Suprapubic skin (tissue), 4 donors: ENCODE results near the gene STAC3.

ENCODE experiments used
- EP300 ChIP-seq: sonication (generic); formaldehyde crosslinking; IDR thresholded peaks from one replicate; pipeline ENCODE4 v1.6.1; 2017; ENCODE audit warnings: antibody characterized with exemption
- POLR2A ChIP-seq, 2 donors: fragments of 450-650 bp; IDR thresholded peaks; one replicate each; pipeline ENCODE4 v1.6.1; 2017; ENCODE audit warnings: antibody characterized with exemption in 2 of 2, mild to moderate bottlenecking in 2 of 2, moderate library complexity in 2 of 2
- POLR2AphosphoS5 ChIP-seq, 3 donors: sonication (generic); formaldehyde crosslinking; IDR thresholded peaks; one replicate each; pipeline ENCODE4 v1.6.1; 2017; ENCODE audit warnings: antibody characterized with exemption in 3 of 3
- TF ChIP-seq, protein P1 (sequence below), 2 donors: fragments of 200-600 bp in 1 of 2; fragments of 450-650 bp in 1 of 2; sonication (generic) in 1 of 2; IDR thresholded peaks; one replicate each; pipeline ENCODE4 v1.5.1; 2016 to 2019; ENCODE audit warnings: antibody characterized with exemption in 2 of 2, mild to moderate bottlenecking in 1 of 2, moderate library complexity in 1 of 2

DNA sequence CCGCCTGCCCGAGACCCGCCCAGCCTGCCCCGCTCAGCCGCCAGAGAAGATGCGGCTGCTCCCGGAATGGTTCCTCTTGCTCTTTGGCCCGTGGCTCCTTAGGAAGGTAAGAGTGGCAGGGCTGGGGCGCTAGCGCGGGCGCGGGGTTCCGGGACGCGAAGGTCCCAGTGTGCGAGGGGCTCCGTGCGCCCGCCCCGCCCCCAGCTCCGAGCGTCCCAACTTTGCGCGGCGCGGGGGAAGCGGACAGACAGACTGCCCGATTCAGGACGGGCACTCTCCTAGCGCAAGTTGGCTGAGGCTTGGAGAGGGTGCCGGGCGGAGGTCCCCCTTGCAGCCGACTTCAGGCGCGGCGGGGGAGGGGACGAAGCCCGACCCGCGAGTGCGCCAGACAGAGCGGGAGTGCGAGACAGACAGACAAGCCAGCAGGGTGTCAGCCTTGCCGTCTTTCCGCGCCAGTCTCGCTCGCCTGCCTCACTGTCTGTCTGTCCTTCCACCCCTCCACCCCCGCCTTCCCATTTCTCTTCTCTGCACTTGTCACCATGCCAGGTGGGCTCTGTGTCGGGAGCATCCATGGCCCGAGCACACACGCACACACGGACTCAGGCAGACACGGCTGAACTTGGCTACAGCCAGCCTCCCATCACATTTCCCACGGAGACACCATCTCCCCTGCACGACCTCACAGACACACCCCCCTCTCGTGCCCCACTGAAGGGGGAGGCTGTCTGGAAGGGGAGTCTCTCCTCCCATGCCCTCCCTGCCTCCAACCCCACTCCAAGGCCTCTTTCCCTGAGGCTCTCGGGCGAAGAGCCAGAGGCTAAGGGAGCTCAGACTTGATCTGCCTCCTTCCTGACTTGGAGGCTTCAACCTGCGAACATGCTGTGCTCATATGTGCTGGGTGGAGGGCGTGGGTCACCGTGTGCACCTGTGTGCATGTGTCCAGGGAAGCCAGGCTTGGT, 33.8 kb downstream of the STAC3 start:
- TF ChIP-seq, protein P1, sequence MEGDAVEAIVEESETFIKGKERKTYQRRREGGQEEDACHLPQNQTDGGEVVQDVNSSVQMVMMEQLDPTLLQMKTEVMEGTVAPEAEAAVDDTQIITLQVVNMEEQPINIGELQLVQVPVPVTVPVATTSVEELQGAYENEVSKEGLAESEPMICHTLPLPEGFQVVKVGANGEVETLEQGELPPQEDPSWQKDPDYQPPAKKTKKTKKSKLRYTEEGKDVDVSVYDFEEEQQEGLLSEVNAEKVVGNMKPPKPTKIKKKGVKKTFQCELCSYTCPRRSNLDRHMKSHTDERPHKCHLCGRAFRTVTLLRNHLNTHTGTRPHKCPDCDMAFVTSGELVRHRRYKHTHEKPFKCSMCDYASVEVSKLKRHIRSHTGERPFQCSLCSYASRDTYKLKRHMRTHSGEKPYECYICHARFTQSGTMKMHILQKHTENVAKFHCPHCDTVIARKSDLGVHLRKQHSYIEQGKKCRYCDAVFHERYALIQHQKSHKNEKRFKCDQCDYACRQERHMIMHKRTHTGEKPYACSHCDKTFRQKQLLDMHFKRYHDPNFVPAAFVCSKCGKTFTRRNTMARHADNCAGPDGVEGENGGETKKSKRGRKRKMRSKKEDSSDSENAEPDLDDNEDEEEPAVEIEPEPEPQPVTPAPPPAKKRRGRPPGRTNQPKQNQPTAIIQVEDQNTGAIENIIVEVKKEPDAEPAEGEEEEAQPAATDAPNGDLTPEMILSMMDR (IDR thresholded peaks at IDR 0.05), result no peak
- TF ChIP-seq POLR2A (IDR thresholded peaks at IDR 0.05), result no peak
- no peak for TF ChIP-seq EP300
- TF ChIP-seq POLR2AphosphoS5 (IDR thresholded peaks at IDR 0.05), result no peak
